NCI-H82 treated with DMSO at 0.1 percent for 48 hours (cell line): ENCODE data around the gene ITGA7.

Experiments used
- DNase-seq: peaks from one replicate; lab custom pipeline; 2025; ENCODE audit not compliant: unreplicated experiment; lab: John Stamatoyannopoulos, UW

The ITGA7 gene

DNA sequence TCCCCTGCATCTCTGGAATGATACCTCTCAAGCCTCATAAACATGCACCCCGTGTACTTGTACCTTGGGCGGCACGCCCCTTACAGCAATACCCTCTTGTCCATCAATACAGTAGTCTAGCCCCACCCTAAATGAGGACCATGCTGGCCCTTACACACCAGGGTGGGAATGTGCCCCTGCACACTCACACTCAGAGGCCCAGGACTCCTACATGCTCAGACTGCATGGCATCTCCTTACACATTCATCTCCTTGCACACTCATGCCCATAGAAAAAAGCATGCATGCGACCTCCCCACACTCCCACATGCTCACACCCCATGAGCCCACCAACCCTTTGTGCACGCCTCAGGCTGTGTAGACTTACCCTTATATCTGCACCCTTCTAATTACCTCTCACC, 22.0 kb downstream of the ITGA7 start:
- DNase-seq, result no peak

DNA sequence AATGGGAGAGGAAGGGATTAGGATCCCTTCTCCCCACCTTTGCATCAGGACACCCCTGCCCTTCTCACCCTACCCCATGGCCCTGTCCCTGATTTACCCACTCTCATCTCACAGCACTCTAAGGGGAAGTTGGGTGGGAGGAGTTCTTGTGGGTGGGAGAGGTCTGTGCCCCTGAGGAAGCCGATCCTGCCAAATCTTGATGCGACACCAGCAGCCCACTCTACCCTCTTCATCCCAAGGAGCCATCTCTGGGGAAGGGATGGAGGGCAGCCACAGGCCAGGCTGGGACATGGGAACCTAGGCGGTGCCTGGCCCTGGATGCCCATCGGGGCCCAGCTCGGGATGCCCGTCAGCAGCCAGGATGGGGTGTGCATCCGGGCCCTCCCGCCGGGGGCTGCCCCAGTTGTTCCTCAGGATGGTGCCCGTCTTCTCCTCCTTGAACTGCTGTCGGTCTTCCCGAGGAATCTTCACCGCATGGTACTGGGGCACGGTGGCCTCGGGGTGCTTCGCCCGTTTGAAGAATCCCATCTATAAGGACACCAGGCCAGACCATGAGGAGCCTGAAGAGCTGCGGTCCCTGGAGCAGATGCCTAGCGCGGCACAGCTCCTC, 22.8 kb downstream of the ITGA7 start:
- DNase-seq, result no peak

DNA sequence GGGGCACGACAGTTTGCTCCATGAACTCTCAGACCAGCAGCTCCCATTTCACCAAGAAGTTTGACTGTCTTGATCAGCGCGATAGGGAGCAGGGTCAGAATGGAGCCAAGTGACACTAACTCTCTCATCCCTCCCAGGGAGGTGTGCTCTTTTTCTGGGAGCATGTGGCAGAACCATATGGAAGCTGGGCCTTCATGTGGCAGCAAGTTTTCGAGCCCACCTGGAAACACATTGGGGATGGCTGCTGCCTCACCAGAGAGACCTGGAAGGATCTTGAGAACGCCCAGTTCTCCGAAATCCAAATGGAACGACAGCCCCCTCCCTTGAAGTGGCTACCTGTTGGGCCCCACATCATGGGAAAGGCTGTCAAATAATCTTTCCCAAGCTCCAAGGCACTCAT, 24.0 kb downstream of the ITGA7 start:
- DNase-seq, result no peak

DNA sequence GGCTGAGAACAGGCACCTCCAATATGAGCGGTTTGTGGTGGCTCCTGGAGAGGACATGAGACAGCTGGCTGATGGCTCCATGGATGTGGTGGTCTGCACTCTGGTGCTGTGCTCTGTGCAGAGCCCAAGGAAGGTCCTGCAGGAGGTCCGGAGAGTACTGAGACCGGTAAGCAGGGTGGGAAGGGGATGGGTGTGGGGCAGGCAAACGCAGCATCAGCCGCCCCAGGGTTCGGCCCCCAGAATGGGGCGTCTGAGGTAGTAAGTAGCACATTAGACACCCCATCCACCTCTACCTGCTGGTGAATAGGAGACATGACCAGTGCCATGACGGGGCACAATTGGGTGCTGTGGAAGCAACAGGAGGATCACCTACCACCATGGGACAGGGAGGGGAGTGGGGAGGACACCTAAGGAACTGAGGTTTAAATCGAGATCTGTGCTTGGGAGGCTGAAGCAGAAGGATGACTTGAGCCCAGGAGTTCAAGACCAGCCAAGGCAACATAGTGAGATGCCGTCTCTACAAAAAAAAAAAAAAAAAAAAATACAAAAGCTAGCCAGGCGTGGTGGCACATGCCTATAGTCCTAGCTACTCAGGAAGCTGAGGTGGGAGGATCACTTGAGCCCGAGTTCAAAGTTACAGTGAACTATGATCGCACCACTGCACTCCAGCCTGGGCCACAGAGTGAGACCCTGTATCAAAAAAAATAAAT, 25.5 kb downstream of the ITGA7 start:
- no peak for DNase-seq

DNA sequence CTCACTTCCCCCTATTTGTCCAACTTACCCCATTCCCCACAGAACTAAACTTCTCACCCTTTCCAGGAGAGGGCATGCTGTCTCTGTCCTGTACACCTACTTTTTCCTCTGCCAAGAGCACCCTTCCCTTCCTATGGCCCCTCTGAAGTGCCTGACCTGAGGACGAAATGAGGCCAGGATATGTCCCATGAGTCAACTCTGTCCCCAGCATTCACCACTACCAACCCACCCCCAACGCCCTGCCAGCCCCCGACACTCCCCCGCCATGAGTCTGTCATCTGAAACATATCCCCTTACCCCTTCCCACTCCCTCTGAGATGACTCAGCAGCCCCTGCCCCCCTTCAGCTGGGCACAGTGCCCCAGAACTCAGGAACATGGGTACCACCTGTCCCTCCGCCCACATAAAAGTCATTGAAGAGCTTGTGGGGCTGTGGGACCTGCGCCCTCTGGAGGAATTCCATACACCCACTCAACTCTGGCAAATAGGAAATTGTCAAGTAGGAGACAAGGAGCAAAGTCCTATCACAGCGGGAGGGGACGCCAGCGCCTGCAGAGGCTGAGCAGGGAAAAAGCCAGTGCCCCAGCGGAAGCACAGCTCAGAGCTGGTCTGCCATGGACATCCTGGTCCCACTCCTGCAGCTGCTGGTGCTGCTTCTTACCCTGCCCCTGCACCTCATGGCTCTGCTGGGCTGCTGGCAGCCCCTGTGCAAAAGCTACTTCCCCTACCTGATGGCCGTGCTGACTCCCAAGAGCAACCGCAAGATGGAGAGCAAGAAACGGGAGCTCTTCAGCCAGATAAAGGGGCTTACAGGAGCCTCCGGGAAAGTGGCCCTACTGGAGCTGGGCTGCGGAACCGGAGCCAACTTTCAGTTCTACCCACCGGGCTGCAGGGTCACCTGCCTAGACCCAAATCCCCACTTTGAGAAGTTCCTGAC, 26.3 kb downstream of the ITGA7 start:
- no peak for DNase-seq

DNA sequence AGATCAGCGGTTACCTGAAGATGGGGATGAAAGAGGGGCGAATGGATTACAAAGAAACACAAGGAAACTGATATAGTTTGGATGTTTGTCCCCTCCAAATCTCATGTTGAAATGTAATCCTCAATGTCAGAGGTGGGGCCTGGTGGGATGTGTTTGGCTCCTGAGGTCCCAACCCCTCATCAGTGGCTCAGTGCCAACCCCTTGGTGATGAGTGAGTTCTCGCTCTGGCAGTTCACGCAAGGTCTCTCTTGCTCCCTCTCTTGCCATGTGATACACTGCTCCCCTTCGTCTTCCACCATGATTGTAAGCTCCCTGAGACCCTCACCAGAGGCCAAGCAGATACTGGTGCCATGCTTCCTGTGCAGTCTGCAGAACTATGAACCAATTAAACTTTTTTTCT, 28.0 kb downstream of the ITGA7 start:
- no peak for DNase-seq

DNA sequence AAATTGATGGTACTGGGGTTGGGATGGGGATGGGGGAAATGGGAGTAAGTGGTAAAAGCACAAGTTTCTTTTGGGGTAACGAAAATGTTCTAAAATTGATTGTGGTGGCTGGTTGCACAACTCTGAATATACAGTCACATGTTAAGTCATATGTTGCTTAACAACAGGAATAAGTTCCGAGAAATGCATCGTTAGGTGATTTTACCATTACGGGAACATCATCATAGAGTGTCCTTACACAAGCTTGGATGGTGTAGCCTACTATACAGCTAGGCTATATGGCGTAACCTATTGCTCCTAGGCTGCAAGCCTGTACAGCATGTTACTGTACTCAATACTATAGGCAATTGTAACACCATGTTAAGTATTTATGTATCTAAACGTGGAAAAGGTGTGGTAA, 31.0 kb downstream of the ITGA7 start:
- DNase-seq, result no peak

DNA sequence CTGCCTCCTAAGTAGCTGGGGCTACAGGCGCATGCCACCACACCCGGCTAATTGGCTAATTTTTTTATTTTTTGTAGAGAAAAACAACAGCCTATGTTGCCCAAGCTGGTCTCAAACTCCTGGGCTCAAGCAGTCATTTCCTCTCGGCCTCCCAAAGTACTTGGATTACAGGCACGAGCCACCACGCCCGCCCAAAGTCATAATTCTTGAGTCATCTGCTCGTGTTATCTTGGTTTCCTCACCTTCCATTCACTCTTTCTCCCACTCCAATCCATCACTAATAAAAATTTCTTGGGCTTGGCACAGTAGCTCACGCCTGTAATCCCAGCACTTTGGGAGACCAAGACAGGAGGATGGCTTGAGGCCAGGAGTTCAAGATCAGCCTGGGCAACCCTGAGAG, 32.0 kb downstream of the ITGA7 start:
- no peak for DNase-seq

DNA sequence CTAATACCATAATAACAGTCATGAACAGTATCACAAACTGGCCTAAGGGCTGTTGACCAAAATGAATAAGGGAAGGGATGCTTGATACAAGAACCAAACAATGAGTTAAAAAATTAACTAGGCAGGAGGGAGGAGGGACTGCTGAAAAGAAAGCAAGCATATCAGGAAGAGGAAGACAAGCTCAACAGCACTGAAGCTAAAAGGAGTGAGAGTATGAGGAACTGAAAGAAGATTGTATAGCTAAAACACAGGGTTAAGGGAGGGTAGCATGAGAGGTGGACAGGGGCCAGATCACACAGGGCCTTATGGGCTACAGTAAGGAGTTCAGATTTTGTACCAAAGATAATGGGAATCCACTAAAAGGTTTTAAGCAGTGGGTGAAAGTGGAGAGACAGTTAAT, 34.1 kb downstream of the ITGA7 start:
- DNase-seq, result no peak

DNA sequence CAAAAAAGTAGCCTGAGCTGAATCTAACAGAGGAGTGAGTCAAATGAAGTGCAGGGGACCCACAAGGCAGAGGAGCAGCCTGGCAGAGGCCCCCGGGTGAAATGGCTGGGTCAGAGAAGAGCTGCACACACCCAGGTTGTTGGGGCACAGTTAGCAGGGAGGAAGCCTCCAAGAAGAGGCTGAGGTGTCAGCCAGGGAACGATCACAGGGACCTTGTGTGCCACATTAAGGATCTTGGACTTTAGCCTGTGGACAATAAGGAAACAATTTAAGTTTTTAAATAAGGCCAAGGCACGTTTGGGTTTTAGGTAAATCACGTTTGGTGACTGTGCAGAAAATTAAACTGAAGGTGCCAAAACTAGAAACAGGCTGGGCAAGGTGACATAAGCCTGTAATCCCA, 36.0 kb downstream of the ITGA7 start:
- no peak for DNase-seq

DNA sequence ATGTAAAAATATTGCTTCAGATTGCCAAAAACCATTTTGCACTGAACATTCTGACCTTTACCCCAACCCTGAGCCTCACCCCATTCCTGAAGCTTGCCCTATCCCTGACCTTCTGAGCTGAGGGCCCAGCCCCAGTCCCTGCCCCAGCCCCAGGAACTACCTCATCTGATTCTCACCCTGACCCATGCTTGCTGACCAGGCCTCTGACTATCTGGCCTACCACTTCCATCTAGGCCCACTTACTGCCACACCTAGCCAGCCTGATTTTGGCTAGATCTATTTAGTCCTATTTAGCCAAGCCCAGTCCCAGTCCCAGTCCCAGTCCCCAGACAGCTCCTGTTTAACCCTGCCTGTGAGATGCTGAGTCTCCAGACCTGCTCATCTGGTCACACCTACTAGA, 37.4 kb downstream of the ITGA7 start:
- DNase-seq, result no peak

DNA sequence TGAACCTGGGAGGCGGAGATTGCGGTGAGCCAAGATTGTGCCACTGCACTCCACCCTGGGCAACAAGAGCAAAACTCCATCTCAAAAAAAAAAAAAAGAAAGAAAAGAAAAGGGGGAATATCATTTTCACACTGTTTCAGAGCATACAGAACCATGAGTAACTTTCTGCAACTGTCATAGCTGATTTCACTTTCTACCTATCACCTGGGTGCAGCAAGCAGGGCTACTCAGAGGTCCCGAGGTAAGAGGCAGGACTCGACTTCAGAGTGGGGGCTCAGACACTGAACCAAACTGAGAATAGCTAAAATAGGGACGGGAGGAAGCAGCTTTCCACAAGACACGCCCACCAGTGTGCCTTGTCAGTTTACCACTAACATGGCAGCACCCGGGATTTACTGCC, 41.2 kb downstream of the ITGA7 start:
- no peak for DNase-seq

DNA sequence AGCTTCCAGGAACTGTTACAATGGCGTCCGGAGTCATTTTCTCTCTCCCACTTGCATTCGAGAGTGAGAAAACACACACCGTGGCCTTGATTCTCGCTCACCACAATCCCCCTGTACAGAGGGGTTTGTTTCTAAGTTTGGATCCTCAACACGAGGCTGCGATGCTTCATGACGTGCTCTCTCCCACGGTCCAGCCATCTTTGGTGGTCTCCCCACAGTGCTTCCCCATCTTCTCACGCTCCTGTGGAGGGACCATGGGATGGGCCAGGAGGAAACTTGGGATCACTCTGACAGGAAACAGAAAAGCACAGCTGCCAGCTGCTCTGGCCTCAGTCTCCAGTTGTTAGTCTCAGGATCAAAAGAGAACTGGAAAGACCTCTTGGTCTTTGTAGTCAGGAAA, 42.9 kb downstream of the ITGA7 start:
- DNase-seq, result no peak

DNA sequence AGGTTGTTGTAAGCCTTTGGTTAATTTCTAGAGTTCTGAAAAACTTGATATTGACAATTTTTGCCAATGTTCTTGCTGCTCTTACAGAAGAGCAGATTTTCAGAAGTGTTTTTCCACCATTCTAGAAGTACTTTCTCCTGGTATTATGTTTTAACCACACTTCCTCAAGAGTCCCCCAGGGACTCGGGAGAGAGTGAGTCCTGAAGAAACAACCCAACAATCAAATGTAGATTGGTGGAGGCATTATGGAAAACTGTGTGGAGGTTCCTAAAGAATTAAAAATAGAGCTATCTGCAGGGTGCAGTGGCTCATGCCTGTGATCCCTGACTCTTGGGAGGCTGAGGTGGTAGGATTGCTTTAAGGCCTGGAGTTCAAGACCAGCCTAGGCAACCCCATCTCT, 44.3 kb downstream of the ITGA7 start:
- DNase-seq, result no peak

DNA sequence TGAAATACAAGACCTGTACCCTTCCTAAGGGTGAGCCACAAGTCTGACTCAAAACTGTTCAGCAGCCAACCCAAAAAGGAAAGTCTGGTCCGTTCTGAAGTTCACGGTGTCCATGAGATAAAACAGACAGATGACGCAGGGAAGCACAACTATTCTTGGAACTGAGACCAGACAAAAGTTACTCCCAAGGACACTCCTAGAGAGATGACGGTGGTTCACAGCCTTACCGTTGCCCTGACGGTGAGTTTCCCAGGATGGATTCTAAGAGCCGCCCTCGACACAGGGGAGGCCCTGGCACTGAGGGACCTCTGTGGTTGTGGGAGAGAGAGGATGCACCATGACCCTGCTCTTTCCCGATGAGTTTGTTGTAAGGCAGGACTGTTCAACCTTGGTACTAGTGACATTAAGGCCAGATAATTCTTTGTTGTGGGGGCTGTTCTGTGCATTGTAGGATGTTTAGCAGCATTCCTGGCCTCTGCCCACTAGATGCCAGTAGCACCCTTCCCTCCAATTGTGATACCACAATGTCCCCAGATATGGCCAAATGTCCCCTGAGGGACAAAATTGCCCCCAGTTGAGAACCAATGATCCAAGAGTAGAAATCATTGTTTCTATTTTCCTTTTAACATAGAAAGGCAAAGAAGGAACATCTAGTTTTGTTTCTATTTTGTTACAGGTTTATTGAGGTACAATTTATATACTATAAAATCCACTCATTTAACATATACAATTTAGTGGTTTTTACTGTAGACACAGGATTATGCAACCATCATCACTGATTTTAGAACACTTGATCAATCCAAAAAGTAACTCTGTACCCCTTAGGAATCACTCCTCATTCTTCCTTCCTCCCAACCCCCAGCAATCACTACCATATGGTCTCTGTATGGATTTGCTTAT, 48.0 kb downstream of the ITGA7 start:
- DNase-seq, result no peak

DNA sequence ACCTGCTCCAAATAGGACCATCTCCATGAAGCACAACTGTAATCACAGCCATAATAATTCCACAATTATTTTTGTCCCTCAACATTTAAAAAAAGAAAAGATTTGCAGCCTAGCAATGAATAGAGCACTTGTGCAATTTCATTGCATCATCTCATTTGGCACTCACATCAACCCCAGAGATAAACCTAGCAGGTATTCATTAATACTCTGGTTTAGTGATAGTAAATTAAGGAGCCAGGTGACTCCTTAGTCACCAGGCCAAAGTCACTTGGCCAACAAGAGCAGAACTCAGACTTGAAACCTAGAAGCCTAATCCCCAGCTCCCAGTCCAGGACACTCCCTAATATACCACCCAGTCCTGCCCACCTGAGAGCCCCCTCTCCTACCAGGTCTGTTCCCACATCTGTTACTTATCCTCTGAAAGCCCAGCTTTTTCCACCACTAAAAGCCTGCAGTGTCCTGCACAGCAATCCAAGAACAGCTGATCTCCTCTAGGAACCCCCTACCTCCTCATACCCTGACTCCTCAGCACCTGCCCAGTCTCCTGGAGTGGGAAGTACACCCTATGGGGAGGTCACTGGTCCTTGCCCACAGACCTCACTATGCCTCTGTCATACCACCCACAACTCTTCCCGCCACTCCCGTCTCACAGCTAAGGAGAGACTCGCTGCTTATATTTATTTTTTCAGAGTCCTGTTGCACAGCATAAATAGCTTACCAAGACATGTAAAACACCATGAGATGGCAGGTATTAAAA, 48.9 kb downstream of the ITGA7 start:
- DNase-seq, result no peak

DNA sequence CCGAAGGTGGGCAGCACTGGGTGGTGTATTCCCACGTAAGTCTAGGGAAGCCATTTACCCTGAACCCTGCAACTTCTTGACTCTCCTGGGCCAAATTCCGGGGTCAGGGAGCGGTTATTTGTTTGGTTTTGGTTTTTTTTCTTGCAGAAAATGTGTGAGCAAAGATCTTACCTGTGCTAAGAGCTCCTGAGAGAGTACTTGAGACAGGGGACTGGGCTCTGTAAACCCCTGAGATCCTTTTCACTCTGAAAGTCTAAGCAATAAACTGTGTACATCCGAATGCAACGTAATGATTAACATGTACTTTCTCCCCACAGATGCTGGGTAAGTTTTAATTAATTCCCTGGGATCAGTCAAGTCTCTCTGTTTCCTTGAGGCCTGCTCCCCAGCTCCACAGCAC, 49.5 kb downstream of the ITGA7 start:
- DNase-seq, result no peak

DNA sequence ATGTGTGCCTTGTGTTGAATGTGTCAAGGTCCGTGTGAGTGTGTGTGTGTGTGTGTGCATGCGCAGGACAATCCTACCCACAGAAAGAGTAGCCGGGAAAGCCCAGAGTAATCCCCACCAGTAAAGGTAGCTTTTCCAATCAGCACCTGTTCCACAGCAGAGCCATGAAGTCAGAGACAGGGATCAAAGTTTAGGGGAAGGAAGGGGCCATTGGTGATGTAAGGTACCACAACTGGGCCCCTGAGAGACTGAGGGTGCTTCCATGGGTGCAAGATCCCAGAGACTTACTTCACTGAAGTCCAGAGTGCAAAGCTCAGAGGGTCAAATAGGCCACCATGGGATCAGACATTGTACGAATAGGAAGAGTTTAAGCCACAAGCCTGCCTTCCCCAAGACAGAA, 50.5 kb downstream of the ITGA7 start:
- DNase-seq, result no peak

DNA sequence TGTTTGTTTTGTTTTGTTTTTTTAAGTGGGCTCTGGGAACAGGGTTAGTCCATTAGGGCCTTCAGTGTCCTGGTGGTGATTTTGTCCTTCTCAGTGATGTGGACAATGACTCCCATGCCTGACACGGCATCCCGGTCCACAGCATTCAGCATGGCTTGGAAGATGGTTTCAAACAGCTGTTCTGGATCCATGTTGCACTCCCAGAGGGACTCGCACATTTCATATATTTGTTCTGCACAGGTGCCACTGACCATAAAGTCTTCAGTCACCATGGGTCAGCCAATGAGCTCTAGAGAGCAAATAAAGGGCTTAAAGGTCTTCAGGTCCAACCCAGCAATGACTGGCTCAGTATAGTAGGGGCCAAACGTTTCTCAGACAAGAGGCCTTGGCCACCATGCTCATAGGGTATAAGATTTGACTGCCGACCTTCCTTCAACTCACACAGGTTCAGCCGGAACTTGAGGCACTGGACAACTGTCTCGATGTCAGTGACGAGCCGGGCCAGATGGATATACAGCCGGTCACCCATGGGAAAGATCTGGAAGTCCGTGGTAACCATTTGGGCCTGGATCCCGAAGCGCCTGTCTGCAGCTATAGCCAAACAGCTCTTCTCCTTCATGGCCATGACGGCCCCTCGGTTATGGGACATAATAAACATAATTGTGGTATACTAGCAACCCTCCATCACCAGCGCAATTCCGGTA, 53.0 kb downstream of the ITGA7 start:
- DNase-seq, result no peak

DNA sequence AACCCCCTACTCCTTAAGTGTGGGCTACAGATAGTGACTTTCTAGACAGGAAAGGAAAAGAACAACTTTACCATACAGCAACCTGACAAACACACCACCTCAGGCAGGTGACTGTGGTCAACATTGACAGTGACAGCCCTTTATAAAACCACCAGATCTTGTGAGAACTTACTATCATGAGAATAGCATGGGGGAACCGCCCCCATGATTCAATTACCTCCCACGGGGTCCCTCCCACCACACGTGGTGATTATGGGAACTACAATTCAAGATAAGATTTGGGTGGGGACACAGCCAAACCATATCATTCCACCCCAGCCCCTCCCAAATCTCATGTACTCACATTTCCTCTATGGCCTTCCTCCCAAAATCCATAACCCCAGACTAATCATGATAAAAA, 54.7 kb downstream of the ITGA7 start:
- no peak for DNase-seq
